ENCODE measurements around the gene ABT1. TPM values are rescaled to one million over a fixed set of nuclear protein-coding genes. Genes with fewer than 3 reads are reported as not detected.

Gene ABT1
- total and polyA plus RNA-seq, 2 of the 8 experiments (the other 6 are each of a cell fraction or from before 2014, with no cell fraction given) = 20.5 to 30.7 TPM

DNA sequence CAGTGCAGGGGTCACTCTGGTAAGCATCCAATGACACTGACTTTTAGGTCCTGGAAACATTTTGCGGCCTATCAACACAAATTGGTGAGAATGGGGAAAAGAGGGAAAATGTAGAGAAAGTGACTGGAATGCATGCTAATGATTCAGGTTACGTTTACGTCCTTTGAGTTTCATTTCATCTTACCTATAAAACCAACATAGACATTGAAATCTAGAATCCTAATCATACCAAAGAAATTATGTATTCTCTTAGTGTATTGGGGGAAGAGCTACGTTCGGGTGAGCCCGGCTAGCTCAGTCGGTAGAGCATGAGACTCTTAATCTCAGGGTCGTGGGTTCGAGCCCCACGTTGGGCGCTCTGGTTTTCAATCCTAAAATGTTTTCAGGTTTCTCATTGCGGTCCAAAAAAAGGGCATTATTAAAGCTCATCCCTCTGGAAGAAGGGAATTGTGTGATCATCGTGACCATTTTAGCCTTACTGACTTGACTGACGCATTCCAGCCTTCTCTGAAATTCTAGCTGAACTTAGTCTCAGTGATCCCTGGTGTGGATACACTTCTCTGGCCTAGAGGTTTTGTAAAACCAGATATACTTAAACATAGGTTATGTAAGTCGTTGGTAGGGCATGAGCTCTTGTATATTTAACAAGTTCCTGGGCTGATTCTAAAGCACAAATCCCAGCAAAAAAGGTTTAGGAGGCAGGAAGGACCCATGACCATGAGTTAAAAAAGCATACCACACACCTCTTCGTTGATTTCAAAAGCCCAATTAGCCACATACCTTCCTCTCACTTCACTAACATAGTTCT, 40.3 kb upstream of the ABT1 start (continued):
- TF ChIP-seq GTF2F1 (IDR thresholded peaks at IDR 0.05; ENCODE audit: borderline replicate concordance, low read depth, low read length) (no peak), TBP (IDR thresholded peaks at IDR 0.05; ENCODE audit: low read depth, low read length) (peak; percentile 99), SIN3A (conservative IDR thresholded peaks at IDR 0.05 in 1 of 2, IDR thresholded peaks at IDR 0.05 in 1 of 2; ENCODE audit: low read depth in 1 of 2, low read length in 2 of 2) (0 out of 4 replicates have a peak, but pooled peaks have one; percentile 36 to 48), PHF8 (conservative IDR thresholded peaks at IDR 0.05; ENCODE audit: low read depth, low read length) (no peak), TCF12 (IDR thresholded peaks at IDR 0.05; ENCODE audit: low read depth, low read length) (0 out of 2 replicates have a peak, but pooled peaks have one; percentile 60), BCL11A (IDR thresholded peaks at IDR 0.05; ENCODE audit: low read depth in 2 of 2, low read length in 2 of 2) (no peak), CREB1 (IDR thresholded peaks at IDR 0.05) (0 out of 2 replicates have a peak, but pooled peaks have one; percentile 21), NANOG (IDR thresholded peaks at IDR 0.05; ENCODE audit: insufficient read depth, low read depth, low read length, poor library complexity, severe bottlenecking) (no peak), SP2 (IDR thresholded peaks at IDR 0.05; ENCODE audit: low read length) (no peak), SIX5 (IDR thresholded peaks at IDR 0.05; ENCODE audit: low read depth, low read length) (no peak), EGR1 (IDR thresholded peaks at IDR 0.05; ENCODE audit: borderline replicate concordance, low read depth, low read length) (peak; percentile 15; the same call in 1 of the 2 replicates), GABPA (IDR thresholded peaks at IDR 0.05; ENCODE audit: borderline replicate concordance, insufficient read depth, low read length) (no peak), CEBPB (IDR thresholded peaks at IDR 0.05; ENCODE audit: low read depth, low read length) (no peak), POU5F1 (IDR thresholded peaks at IDR 0.05; ENCODE audit: low read depth, low read length) (0 out of 2 replicates have a peak, but pooled peaks have one; percentile 59), EP300 (IDR thresholded peaks at IDR 0.05; ENCODE audit: borderline replicate concordance in 1 of 2, low read depth in 2 of 2, low read length in 2 of 2) (peak in 1 of 2 experiments; percentile 59; a peak in 1 of 3 replicates), TEAD4 (IDR thresholded peaks at IDR 0.05; ENCODE audit: low read depth, low read length) (peak; percentile 80)
- TF ChIP-seq, protein P1, sequence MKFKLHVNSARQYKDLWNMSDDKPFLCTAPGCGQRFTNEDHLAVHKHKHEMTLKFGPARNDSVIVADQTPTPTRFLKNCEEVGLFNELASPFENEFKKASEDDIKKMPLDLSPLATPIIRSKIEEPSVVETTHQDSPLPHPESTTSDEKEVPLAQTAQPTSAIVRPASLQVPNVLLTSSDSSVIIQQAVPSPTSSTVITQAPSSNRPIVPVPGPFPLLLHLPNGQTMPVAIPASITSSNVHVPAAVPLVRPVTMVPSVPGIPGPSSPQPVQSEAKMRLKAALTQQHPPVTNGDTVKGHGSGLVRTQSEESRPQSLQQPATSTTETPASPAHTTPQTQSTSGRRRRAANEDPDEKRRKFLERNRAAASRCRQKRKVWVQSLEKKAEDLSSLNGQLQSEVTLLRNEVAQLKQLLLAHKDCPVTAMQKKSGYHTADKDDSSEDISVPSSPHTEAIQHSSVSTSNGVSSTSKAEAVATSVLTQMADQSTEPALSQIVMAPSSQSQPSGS (IDR thresholded peaks at IDR 0.05; ENCODE audit: low read length) = peak; percentile 91
